ENCODE measurements around the gene DOCK2. TPM values are rescaled to one million over a fixed set of nuclear protein-coding genes. Genes with fewer than 3 reads are reported as not detected.

The DOCK2 gene
- total RNA-seq, 1 donor from 2014 or later: 1.1 TPM

GRCh38 chr5:169944922-169945680 lies 308.0 kb downstream of the DOCK2 start:
- Histone ChIP-seq H3K9ac (no peak overlapping the region), H3K27ac (peak overlapping the region; percentile 5)

DNA sequence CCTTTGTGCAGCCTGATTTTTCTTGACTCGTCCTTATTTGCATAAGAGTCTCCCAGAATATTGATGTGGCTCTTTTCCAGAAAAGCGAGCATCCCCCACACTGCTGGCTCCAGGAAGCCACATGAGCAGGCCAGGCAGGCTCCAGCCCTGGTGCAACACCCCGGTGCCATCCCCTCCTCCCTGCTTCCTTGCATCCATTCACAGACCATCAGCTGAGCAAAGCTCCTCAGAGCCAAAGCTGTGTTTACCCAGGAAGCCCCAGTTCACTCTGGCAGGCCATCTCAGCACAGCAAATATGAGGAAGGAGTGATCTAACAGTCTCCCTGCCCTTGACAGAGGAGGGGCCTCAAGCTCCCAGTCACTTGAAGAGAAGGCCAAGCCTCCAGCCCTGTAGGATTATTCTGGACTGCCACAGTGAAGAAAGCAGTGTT lies 308.8 kb downstream of the DOCK2 start:
- peaks cover 10% of the 10 kb centered on the region for H3K27me3 Mint-ChIP-seq (ENCODE audit: insufficient read depth, low read depth)
- H2AFZ ChIP-seq (replicated peaks): peak overlapping the region; percentile 89
- no peaks in the 10 kb centered on the region for H3K36me3 ChIP-seq
- no peaks in the 10 kb centered on the region for H4K20me1 ChIP-seq (ENCODE audit: low read depth)
- peak overlapping the region; percentile 42 for H3K4me3 Mint-ChIP-seq
- H3K9me3 ChIP-seq (ENCODE audit: low read depth): no peaks in the 10 kb centered on the region
- H3K36me3 Mint-ChIP-seq: no peaks in the 10 kb centered on the region
- H3K4me1 Mint-ChIP-seq: peaks cover 30% of the 10 kb centered on the region
- H3K27ac Mint-ChIP-seq: peak overlapping the region; percentile 70
- H3K79me2 ChIP-seq (ENCODE audit: low read depth): no peaks in the 10 kb centered on the region
- H3K9me3 Mint-ChIP-seq: peaks cover 3% of the 10 kb centered on the region
- H3F3A ChIP-seq (ENCODE audit: low read depth): peaks cover 13% of the 10 kb centered on the region
- peaks cover 16% of the 10 kb centered on the region for H3K4me1 ChIP-seq
- DNase-seq (ENCODE audit: low spot score): peak; percentile 23
- no peak overlapping the region for H3K4me3 ChIP-seq
- no peaks in the 10 kb centered on the region for H3K27me3 ChIP-seq
- no peak overlapping the region for H3K9ac ChIP-seq
- H3K4me2 ChIP-seq: peak overlapping the region; percentile 57
- peak overlapping the region; percentile 5 for H3K27ac ChIP-seq
- TF ChIP-seq, protein P1, sequence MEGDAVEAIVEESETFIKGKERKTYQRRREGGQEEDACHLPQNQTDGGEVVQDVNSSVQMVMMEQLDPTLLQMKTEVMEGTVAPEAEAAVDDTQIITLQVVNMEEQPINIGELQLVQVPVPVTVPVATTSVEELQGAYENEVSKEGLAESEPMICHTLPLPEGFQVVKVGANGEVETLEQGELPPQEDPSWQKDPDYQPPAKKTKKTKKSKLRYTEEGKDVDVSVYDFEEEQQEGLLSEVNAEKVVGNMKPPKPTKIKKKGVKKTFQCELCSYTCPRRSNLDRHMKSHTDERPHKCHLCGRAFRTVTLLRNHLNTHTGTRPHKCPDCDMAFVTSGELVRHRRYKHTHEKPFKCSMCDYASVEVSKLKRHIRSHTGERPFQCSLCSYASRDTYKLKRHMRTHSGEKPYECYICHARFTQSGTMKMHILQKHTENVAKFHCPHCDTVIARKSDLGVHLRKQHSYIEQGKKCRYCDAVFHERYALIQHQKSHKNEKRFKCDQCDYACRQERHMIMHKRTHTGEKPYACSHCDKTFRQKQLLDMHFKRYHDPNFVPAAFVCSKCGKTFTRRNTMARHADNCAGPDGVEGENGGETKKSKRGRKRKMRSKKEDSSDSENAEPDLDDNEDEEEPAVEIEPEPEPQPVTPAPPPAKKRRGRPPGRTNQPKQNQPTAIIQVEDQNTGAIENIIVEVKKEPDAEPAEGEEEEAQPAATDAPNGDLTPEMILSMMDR (IDR thresholded peaks at IDR 0.05): no peak
- no peak for TF ChIP-seq EZH2phosphoT487 (IDR thresholded peaks at IDR 0.05)
- no peak for TF ChIP-seq EZH2 (IDR thresholded peaks at IDR 0.05)

More at GRCh38 chr5:169944922-169945680, 308.0 kb downstream of the DOCK2 start:
- Histone ChIP-seq H3F3A (ENCODE audit: low read depth) (peaks cover 13% of the 10 kb centered on the region), H3K9me3 (ENCODE audit: low read depth) (no peaks in the 10 kb centered on the region), H2AFZ (replicated peaks) (peak overlapping the region; percentile 89), H3K27me3 (no peaks in the 10 kb centered on the region), H3K4me1 (peaks cover 16% of the 10 kb centered on the region), H3K36me3 (no peaks in the 10 kb centered on the region), H3K4me2 (peak overlapping the region; percentile 57), H3K79me2 (ENCODE audit: low read depth) (no peaks in the 10 kb centered on the region), H3K4me3 (no peak overlapping the region), H4K20me1 (ENCODE audit: low read depth) (no peaks in the 10 kb centered on the region)
- TF ChIP-seq, protein P1 (IDR thresholded peaks at IDR 0.05): no peak
- no peak for TF ChIP-seq EZH2phosphoT487 (IDR thresholded peaks at IDR 0.05)
- no peak for TF ChIP-seq EZH2 (IDR thresholded peaks at IDR 0.05)
- H3K4me1 Mint-ChIP-seq: peaks cover 30% of the 10 kb centered on the region
- peaks cover 10% of the 10 kb centered on the region for H3K27me3 Mint-ChIP-seq (ENCODE audit: insufficient read depth, low read depth)
- peak overlapping the region; percentile 70 for H3K27ac Mint-ChIP-seq
- H3K9me3 Mint-ChIP-seq: peaks cover 3% of the 10 kb centered on the region
- peak overlapping the region; percentile 42 for H3K4me3 Mint-ChIP-seq
- no peaks in the 10 kb centered on the region for H3K36me3 Mint-ChIP-seq
- no peak for DNase-seq (ENCODE audit: low spot score)

DNA sequence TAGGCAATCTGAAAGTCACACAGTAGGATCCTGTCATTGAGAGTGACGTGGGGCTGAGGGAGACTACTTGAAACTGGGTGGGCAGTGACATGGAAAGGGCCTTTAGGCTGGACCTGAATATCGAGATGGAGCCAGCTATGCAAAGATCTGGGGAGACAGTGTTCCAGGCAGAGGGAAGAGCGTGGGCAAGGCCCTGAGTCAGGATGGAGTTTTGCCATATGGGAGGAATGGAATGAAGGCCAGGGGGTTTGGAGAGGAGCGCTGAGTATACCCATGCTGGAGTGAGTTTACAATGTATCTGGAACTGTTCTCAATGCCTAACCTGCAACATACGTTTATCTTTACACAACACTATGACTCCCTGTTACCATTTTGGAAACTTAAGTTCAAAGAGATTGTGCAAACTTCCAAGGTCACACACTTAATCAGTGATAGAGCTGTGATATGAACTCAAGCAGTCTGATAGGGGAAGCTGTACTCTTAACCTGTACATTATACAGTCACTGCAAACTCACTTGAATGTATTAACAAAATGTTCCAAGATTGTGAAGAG lies 309.7 kb downstream of the DOCK2 start:
- no peaks in the 10 kb centered on the region for H4K20me1 ChIP-seq (ENCODE audit: low read depth)
- TF ChIP-seq EZH2 (IDR thresholded peaks at IDR 0.05) (no peak), EZH2phosphoT487 (IDR thresholded peaks at IDR 0.05) (no peak)
- TF ChIP-seq, protein P1 (IDR thresholded peaks at IDR 0.05): no peak
- peaks cover 13% of the 10 kb centered on the region for H3F3A ChIP-seq (ENCODE audit: low read depth)
- Mint-ChIP-seq H3K9me3 (peaks cover 3% of the 10 kb centered on the region), H3K36me3 (no peaks in the 10 kb centered on the region), H3K27ac (peak overlapping the region; percentile 3), H3K4me3 (no peak overlapping the region), H3K27me3 (ENCODE audit: insufficient read depth, low read depth) (peaks cover 7% of the 10 kb centered on the region), H3K4me1 (peaks cover 30% of the 10 kb centered on the region)
- no peaks in the 10 kb centered on the region for H3K27me3 ChIP-seq
- H3K4me1 ChIP-seq: peaks cover 16% of the 10 kb centered on the region
- H3K79me2 ChIP-seq (ENCODE audit: low read depth): no peaks in the 10 kb centered on the region
- no peaks in the 10 kb centered on the region for H3K9me3 ChIP-seq (ENCODE audit: low read depth)
- H3K4me3 ChIP-seq: no peak overlapping the region
- H3K9ac ChIP-seq: no peak overlapping the region
- no peak overlapping the region for H3K27ac ChIP-seq
- no peaks in the 10 kb centered on the region for H3K36me3 ChIP-seq
- DNase-seq (ENCODE audit: low spot score): no peak
- H3K4me2 ChIP-seq: no peak overlapping the region
- no peak overlapping the region for H2AFZ ChIP-seq (replicated peaks)

Measured in neural progenitor cell (in vitro differentiated cells).